Sigmoid colon (tissue), 4 donors: ENCODE results near the gene ZNF326.

Source experiments
- CTCF ChIP-seq, 4 experiments: fragments of 450-650 bp in 3 of 4; fragments of 200-600 bp in 1 of 4; IDR thresholded peaks; one replicate each; pipeline ENCODE4 v1.5.1; 2016 to 2019; ENCODE audit warnings: antibody characterized with exemption in 4 of 4, mild to moderate bottlenecking in 3 of 4, moderate library complexity in 2 of 4
- EP300 ChIP-seq, 4 donors: sonication (generic); formaldehyde crosslinking; IDR thresholded peaks; one replicate each; pipeline ENCODE4 v1.6.1; 2017; ENCODE audit warnings: antibody characterized with exemption in 4 of 4
- POLR2AphosphoS5 ChIP-seq, 4 donors: sonication (generic); formaldehyde crosslinking; IDR thresholded peaks; one replicate each; pipeline ENCODE4 v1.6.1; 2017; ENCODE audit warnings: antibody characterized with exemption in 4 of 4

- TF ChIP-seq POLR2AphosphoS5 (IDR thresholded peaks at IDR 0.05) (no peak), CTCF (IDR thresholded peaks at IDR 0.05) (no peak), EP300 (IDR thresholded peaks at IDR 0.05) (no peak)
These were observed 48.7 kb downstream of the ZNF326 start for GRCh38 chr1:90043586-90043985.
